ENCODE measurements around the gene TEC. TPM values are rescaled to one million over a fixed set of nuclear protein-coding genes. Genes with fewer than 3 reads are reported as not detected.
"Not testable (repeated sequence)": the region's sequence is repeated elsewhere in the genome, so short reads cannot be mapped to it uniquely, and the experiment has no call there.

Gene TEC
- total RNA-seq, 2 experiments from 2014 or later = 2.0 to 3.0 TPM

GRCh38 chr4:48290146-48290772 is 20.6 kb upstream of the TEC start:
- Mint-ChIP-seq H3K36me3 (no peaks in the 10 kb centered on the region), H3K4me3 (no peak overlapping the region), H3K4me1 (no peaks in the 10 kb centered on the region), H3K9me3 (ENCODE audit: low read depth) (no peaks in the 10 kb centered on the region), H3K27ac (no peak overlapping the region), H3K27me3 (no peaks in the 10 kb centered on the region)
- DNase-seq = no peak
- CTCF ChIA-PET = interaction anchor here (0.9 kb wide), 1 partner anchor 260 kb away, joined by 3 read pairs; no protein-coding TSS in a partner anchor
- no peak for ATAC-seq

GRCh38 chr4:48286060-48286459 is 16.4 kb upstream of the TEC start:
- CTCF ChIA-PET; H3K4me3 Mint-ChIP-seq; H3K27ac Mint-ChIP-seq; H3K9me3 Mint-ChIP-seq (ENCODE audit: low read depth); H3K4me1 Mint-ChIP-seq; H3K36me3 Mint-ChIP-seq; DNase-seq; ATAC-seq: not testable (repeated sequence)
- H3K27me3 Mint-ChIP-seq = peaks cover 42% of the 10 kb centered on the region

GRCh38 chr4:48285640-48286039 is 16.0 kb upstream of the TEC start:
- not testable (repeated sequence) for H3K27ac Mint-ChIP-seq; H3K9me3 Mint-ChIP-seq (ENCODE audit: low read depth); H3K4me1 Mint-ChIP-seq; H3K36me3 Mint-ChIP-seq; H3K4me3 Mint-ChIP-seq; ATAC-seq; DNase-seq
- CTCF ChIA-PET = interaction anchor here (1.8 kb wide), 1 partner anchor 10 kb away, joined by 4 read pairs; no protein-coding TSS in a partner anchor
- peaks cover 46% of the 10 kb centered on the region for H3K27me3 Mint-ChIP-seq

GRCh38 chr4:48275686-48276085 is 6.0 kb upstream of the TEC start:
- H3K9me3 Mint-ChIP-seq (ENCODE audit: low read depth) = no peaks in the 10 kb centered on the region
- H3K27ac Mint-ChIP-seq = no peak overlapping the region
- H3K36me3 Mint-ChIP-seq = peaks cover 2% of the 10 kb centered on the region
- H3K27me3 Mint-ChIP-seq = peaks cover 5% of the 10 kb centered on the region
- H3K4me3 Mint-ChIP-seq = no peak overlapping the region
- DNase-seq = no peak
- H3K4me1 Mint-ChIP-seq = peaks cover 2% of the 10 kb centered on the region
- CTCF ChIA-PET = interaction anchor here (0.9 to 1.4 kb wide), 7 partner anchors 9 to 141 kb away, joined by 3 to 4 read pairs (median 4); partner anchors contain the start of gene TXK
- no peak for ATAC-seq

GRCh38 chr4:48275247-48275646 is 5.6 kb upstream of the TEC start:
- CTCF ChIA-PET = interaction anchor here (0.6 to 1.5 kb wide), 10 partner anchors 9 to 147 kb away, joined by 3 to 4 read pairs (median 4); partner anchors contain the start of gene TXK
- Mint-ChIP-seq H3K4me1 (peaks cover 5% of the 10 kb centered on the region), H3K4me3 (no peak overlapping the region), H3K36me3 (peaks cover 2% of the 10 kb centered on the region), H3K9me3 (ENCODE audit: low read depth) (no peaks in the 10 kb centered on the region), H3K27ac (no peak overlapping the region), H3K27me3 (peaks cover 2% of the 10 kb centered on the region)
- ATAC-seq = peak; percentile 53
- DNase-seq = no peak

GRCh38 chr4:48271626-48272025 is 2.0 kb upstream of the TEC start:
- Mint-ChIP-seq H3K27ac (no peak overlapping the region), H3K4me1 (peaks cover 16% of the 10 kb centered on the region), H3K27me3 (no peaks in the 10 kb centered on the region), H3K36me3 (peaks cover 2% of the 10 kb centered on the region), H3K4me3 (no peak overlapping the region), H3K9me3 (ENCODE audit: low read depth) (no peaks in the 10 kb centered on the region)
- DNase-seq = no peak
- CTCF ChIA-PET = no interaction called here
- ATAC-seq = no peak

GRCh38 chr4:48270951-48271473 is 1.4 kb upstream of the TEC start:
- no peak for DNase-seq
- Mint-ChIP-seq H3K36me3 (peaks cover 4% of the 10 kb centered on the region), H3K27me3 (no peaks in the 10 kb centered on the region), H3K9me3 (ENCODE audit: low read depth) (no peaks in the 10 kb centered on the region), H3K27ac (no peak overlapping the region), H3K4me1 (peaks cover 16% of the 10 kb centered on the region), H3K4me3 (no peak overlapping the region)
- CTCF ChIA-PET = interaction anchor here (0.6 to 1.0 kb wide), 2 partner anchors 47 to 71 kb away, joined by 3 read pairs; no protein-coding TSS in a partner anchor
- no peak for ATAC-seq

- peaks cover 5% of the 10 kb centered on the region for H3K36me3 Mint-ChIP-seq
- no peak for ATAC-seq
- H3K27me3 Mint-ChIP-seq = no peaks in the 10 kb centered on the region
- peak overlapping the region; percentile 92 for H3K4me3 Mint-ChIP-seq
- peaks cover 16% of the 10 kb centered on the region for H3K4me1 Mint-ChIP-seq
- CTCF ChIA-PET = interaction anchor here (0.6 to 1.0 kb wide), 2 partner anchors 48 to 72 kb away, joined by 3 read pairs; no protein-coding TSS in a partner anchor
- no peaks in the 10 kb centered on the region for H3K9me3 Mint-ChIP-seq (ENCODE audit: low read depth)
- H3K27ac Mint-ChIP-seq = no peak overlapping the region
- no peak for DNase-seq
Measured at GRCh38 chr4:48270523-48270897, 872 bp upstream of the TEC start.

- H3K27ac Mint-ChIP-seq = peak overlapping the region; percentile 84
- H3K27me3 Mint-ChIP-seq = no peaks in the 10 kb centered on the region
- peaks cover 5% of the 10 kb centered on the region for H3K36me3 Mint-ChIP-seq
- ATAC-seq (peak; percentile 95), DNase-seq (peak; percentile 94)
- H3K9me3 Mint-ChIP-seq (ENCODE audit: low read depth) = no peaks in the 10 kb centered on the region
- CTCF ChIA-PET = interaction anchor here (1.0 kb wide), 1 partner anchor 72 kb away, joined by 3 read pairs; no protein-coding TSS in a partner anchor
- peak overlapping the region; percentile 92 for H3K4me3 Mint-ChIP-seq
- peaks cover 16% of the 10 kb centered on the region for H3K4me1 Mint-ChIP-seq
Measured at GRCh38 chr4:48269861-48270522, 354 bp upstream of the TEC start.

- Mint-ChIP-seq H3K27ac (no peak overlapping the region), H3K9me3 (ENCODE audit: low read depth) (no peaks in the 10 kb centered on the region), H3K36me3 (peaks cover 9% of the 10 kb centered on the region), H3K27me3 (no peaks in the 10 kb centered on the region), H3K4me1 (peaks cover 16% of the 10 kb centered on the region), H3K4me3 (no peak overlapping the region)
- DNase-seq (no peak), ATAC-seq (no peak)
- CTCF ChIA-PET = no interaction called here
Measured at GRCh38 chr4:48267574-48267973, 2.1 kb downstream of the TEC start.

GRCh38 chr4:48266781-48267180 is 2.9 kb downstream of the TEC start:
- H3K27me3 Mint-ChIP-seq = no peaks in the 10 kb centered on the region
- no peaks in the 10 kb centered on the region for H3K9me3 Mint-ChIP-seq (ENCODE audit: low read depth)
- ATAC-seq (no peak), DNase-seq (no peak)
- H3K4me3 Mint-ChIP-seq = no peak overlapping the region
- CTCF ChIA-PET = interaction anchor here (1.2 kb wide), 1 partner anchor 8 kb away, joined by 3 read pairs; no protein-coding TSS in a partner anchor
- peaks cover 17% of the 10 kb centered on the region for H3K4me1 Mint-ChIP-seq
- H3K27ac Mint-ChIP-seq = no peak overlapping the region
- peaks cover 9% of the 10 kb centered on the region for H3K36me3 Mint-ChIP-seq

- Mint-ChIP-seq H3K27ac (no peak overlapping the region), H3K4me3 (no peak overlapping the region), H3K9me3 (ENCODE audit: low read depth) (no peaks in the 10 kb centered on the region), H3K4me1 (peaks cover 9% of the 10 kb centered on the region), H3K27me3 (no peaks in the 10 kb centered on the region), H3K36me3 (peaks cover 9% of the 10 kb centered on the region)
- CTCF ChIA-PET = no interaction called here
- DNase-seq (no peak), ATAC-seq (no peak)
Measured at GRCh38 chr4:48262926-48263325, 6.7 kb downstream of the TEC start.

- H3K36me3 Mint-ChIP-seq = peaks cover 9% of the 10 kb centered on the region
- ATAC-seq = no peak
- H3K4me1 Mint-ChIP-seq = peaks cover 9% of the 10 kb centered on the region
- no peaks in the 10 kb centered on the region for H3K9me3 Mint-ChIP-seq (ENCODE audit: low read depth)
- no peak overlapping the region for H3K27ac Mint-ChIP-seq
- no peaks in the 10 kb centered on the region for H3K27me3 Mint-ChIP-seq
- no peak for DNase-seq
- CTCF ChIA-PET = no interaction called here
- H3K4me3 Mint-ChIP-seq = no peak overlapping the region
Measured at GRCh38 chr4:48262484-48262883, 7.2 kb downstream of the TEC start.

- CTCF ChIA-PET = no interaction called here
- Mint-ChIP-seq H3K36me3 (peaks cover 7% of the 10 kb centered on the region), H3K4me1 (peaks cover 8% of the 10 kb centered on the region), H3K4me3 (no peak overlapping the region), H3K27me3 (no peaks in the 10 kb centered on the region), H3K9me3 (ENCODE audit: low read depth) (no peaks in the 10 kb centered on the region), H3K27ac (no peak overlapping the region)
- ATAC-seq = no peak
- no peak for DNase-seq
Measured at GRCh38 chr4:48261281-48261680, 8.4 kb downstream of the TEC start.
